ENCODE results near the gene EBF3. TPM values are rescaled to one million over a fixed set of nuclear protein-coding genes. Genes with fewer than 3 reads are reported as not detected.

Gene EBF3
- total RNA-seq, 1 experiment from 2014 or later, result not detected

DNA sequence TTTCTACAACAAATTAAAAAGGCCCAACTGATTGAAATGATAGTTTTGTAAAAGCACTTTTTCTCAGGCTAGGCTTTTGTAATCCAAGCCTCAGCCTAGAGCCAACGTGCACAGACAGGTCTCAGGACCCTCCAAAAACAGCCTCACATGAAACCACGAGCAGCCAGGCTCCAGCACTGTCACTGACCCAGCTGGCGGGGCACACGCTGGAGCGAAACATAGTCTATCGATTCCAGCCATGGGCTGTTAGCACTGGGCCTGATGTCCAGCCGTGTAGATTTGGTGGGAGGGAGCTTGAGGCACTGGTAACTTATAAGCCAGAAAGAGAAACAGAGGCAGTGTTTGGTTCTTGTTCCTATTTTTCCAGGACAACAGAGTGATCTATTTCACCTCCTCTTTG lies 104.5 kb downstream of the EBF3 start:
- intact Hi-C loops (cut with micrococcal nuclease; ENCODE audit: unreplicated experiment), result no loop called here
- H3K4me1 ChIP-seq (replicated peaks; ENCODE audit: insufficient read depth), result no peaks in the 10 kb centered on the region
- no peaks in the 10 kb centered on the region for H3F3A ChIP-seq (ENCODE audit: insufficient read depth, low read depth)
- no peaks in the 10 kb centered on the region for H3K36me3 ChIP-seq (ENCODE audit: low read depth)
- H3K4me2 ChIP-seq, result no peak overlapping the region
- no peak overlapping the region for H2AFZ ChIP-seq
- H3K79me2 ChIP-seq (ENCODE audit: low read depth), result no peaks in the 10 kb centered on the region
- no peak overlapping the region for H3K27ac ChIP-seq
- ChIA-PET POLR2A (ENCODE audit: unreplicated experiment) (no interaction called here), CTCF (no interaction called here)
- DNase-seq, result no peak
- no TSS peak for BruUV-seq (replicated peaks)
- H4K20me1 ChIP-seq (ENCODE audit: insufficient read depth), result no peaks in the 10 kb centered on the region
- no peaks in the 10 kb centered on the region for H3K9me2 ChIP-seq (ENCODE audit: insufficient read depth)
- TF ChIP-seq, protein P1, sequence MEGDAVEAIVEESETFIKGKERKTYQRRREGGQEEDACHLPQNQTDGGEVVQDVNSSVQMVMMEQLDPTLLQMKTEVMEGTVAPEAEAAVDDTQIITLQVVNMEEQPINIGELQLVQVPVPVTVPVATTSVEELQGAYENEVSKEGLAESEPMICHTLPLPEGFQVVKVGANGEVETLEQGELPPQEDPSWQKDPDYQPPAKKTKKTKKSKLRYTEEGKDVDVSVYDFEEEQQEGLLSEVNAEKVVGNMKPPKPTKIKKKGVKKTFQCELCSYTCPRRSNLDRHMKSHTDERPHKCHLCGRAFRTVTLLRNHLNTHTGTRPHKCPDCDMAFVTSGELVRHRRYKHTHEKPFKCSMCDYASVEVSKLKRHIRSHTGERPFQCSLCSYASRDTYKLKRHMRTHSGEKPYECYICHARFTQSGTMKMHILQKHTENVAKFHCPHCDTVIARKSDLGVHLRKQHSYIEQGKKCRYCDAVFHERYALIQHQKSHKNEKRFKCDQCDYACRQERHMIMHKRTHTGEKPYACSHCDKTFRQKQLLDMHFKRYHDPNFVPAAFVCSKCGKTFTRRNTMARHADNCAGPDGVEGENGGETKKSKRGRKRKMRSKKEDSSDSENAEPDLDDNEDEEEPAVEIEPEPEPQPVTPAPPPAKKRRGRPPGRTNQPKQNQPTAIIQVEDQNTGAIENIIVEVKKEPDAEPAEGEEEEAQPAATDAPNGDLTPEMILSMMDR (conservative IDR thresholded peaks at IDR 0.05), result no peak
- no peak for TF ChIP-seq EZH2 (IDR thresholded peaks at IDR 0.05; ENCODE audit: low read depth)
- H3K27me3 ChIP-seq (ENCODE audit: insufficient read depth, low read depth), result peaks cover 98% of the 10 kb centered on the region
- H3K4me3 ChIP-seq, result no peak overlapping the region
- no peaks in the 10 kb centered on the region for H3K9me3 ChIP-seq (ENCODE audit: insufficient read depth, low read depth)

DNA sequence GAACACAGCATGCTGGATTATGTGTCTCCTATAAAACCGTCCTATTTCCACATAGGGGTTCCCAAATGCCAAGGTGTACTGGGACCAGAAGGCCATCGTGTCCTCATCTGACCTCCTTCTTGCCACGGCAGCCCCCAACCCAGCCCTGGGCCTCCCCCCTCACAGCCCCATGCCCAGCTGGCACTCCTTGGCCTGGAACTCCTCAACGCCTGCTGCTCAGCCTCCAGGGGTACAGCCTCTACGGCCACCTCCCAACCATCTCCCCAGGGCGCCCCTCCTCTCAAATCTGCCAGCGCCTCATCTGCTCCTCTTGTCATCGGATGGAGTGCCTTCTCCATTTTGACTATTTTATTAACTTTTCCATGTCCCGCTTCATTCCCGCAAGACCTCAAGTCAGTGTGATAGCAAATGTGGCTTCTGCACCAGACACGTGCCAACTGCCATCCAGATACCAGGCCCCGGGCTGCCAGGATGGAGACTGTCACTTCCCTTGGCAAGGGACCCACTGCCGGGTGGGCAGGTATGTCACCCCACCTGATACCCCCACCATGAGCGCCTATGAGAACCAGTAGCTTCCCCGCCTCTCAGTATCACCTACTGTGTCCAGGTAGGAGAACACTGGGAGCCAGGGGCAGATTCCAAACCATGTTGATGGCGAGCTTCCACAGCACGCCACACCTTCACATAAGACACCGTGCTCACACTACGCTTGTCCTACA lies 106.7 kb downstream of the EBF3 start:
- ChIA-PET CTCF (no interaction called here), POLR2A (ENCODE audit: unreplicated experiment) (no interaction called here)
- no peak overlapping the region for H3K4me3 ChIP-seq
- H3K9me2 ChIP-seq (ENCODE audit: insufficient read depth), result no peaks in the 10 kb centered on the region
- H3K27me3 ChIP-seq (ENCODE audit: insufficient read depth, low read depth), result peaks cover 96% of the 10 kb centered on the region
- no peaks in the 10 kb centered on the region for H4K20me1 ChIP-seq (ENCODE audit: insufficient read depth)
- no peak overlapping the region for H2AFZ ChIP-seq
- H3K27ac ChIP-seq, result no peak overlapping the region
- H3K4me1 ChIP-seq (replicated peaks; ENCODE audit: insufficient read depth), result no peaks in the 10 kb centered on the region
- H3K9me3 ChIP-seq (ENCODE audit: insufficient read depth, low read depth), result no peaks in the 10 kb centered on the region
- H3F3A ChIP-seq (ENCODE audit: insufficient read depth, low read depth), result no peaks in the 10 kb centered on the region
- H3K79me2 ChIP-seq (ENCODE audit: low read depth), result no peaks in the 10 kb centered on the region
- intact Hi-C loops (cut with micrococcal nuclease; ENCODE audit: unreplicated experiment), result no loop called here
- no peak for DNase-seq
- no peak overlapping the region for H3K4me2 ChIP-seq
- H3K36me3 ChIP-seq (ENCODE audit: low read depth), result no peaks in the 10 kb centered on the region
- BruUV-seq (replicated peaks), result no TSS peak
- no peak for TF ChIP-seq EZH2 (IDR thresholded peaks at IDR 0.05; ENCODE audit: low read depth)
- TF ChIP-seq, protein P1 (conservative IDR thresholded peaks at IDR 0.05), result no peak

DNA sequence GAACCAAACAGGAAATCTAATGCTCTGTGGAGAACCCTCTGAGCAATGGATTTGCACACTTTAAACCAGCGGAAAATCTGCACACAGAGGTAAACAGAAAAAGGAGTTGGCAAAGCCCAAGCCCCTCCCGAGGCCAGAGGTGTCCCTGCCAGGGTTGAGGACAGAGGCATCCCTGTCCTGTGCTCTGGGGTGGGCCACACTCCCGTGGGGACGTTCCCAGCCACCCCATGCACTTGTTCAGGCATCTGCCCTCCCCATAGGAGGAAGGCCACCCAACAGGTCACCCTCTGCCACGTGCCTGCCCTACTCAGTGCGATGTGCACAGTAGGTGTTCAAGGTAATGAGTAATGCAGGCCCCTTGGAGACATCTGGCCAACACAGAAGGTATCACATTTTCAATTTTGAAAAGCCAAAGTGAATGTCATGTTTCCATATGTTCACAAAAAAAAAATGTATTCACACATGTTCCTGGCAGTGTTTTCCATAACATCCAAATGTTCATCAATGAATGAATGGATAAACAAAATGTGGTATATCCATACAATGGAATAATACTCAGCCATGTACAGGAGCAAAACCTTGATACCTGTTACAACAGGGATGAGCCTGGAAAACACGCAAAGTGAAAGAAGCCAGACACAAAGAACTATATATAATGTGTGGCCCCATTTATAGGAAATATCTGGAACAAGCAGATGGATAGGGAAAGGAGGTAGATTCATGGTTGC lies 108.1 kb downstream of the EBF3 start:
- Histone ChIP-seq H3K36me3 (ENCODE audit: low read depth) (no peaks in the 10 kb centered on the region), H3F3A (ENCODE audit: insufficient read depth, low read depth) (no peaks in the 10 kb centered on the region), H3K9me3 (ENCODE audit: insufficient read depth, low read depth) (no peaks in the 10 kb centered on the region), H3K9me2 (ENCODE audit: insufficient read depth) (no peaks in the 10 kb centered on the region), H3K4me2 (no peak overlapping the region), H3K79me2 (ENCODE audit: low read depth) (no peaks in the 10 kb centered on the region), H4K20me1 (ENCODE audit: insufficient read depth) (no peaks in the 10 kb centered on the region), H3K4me3 (no peak overlapping the region), H2AFZ (no peak overlapping the region), H3K27ac (no peak overlapping the region), H3K4me1 (replicated peaks; ENCODE audit: insufficient read depth) (no peaks in the 10 kb centered on the region), H3K27me3 (ENCODE audit: insufficient read depth, low read depth) (peaks cover 96% of the 10 kb centered on the region)
- ChIA-PET CTCF (no interaction called here), POLR2A (ENCODE audit: unreplicated experiment) (no interaction called here)
- no TSS peak for BruUV-seq (replicated peaks)
- TF ChIP-seq EZH2 (IDR thresholded peaks at IDR 0.05; ENCODE audit: low read depth), result no peak
- TF ChIP-seq, protein P1 (conservative IDR thresholded peaks at IDR 0.05), result no peak
- intact Hi-C loops (cut with micrococcal nuclease; ENCODE audit: unreplicated experiment), result no loop called here
- DNase-seq, result no peak

All from PC-9 (cell line).